ENCODE measurements around the gene CDC16.
A peak's percentile ranks its signal among the peaks of the same experiment; 100 is the strongest.

Gene CDC16

DNA sequence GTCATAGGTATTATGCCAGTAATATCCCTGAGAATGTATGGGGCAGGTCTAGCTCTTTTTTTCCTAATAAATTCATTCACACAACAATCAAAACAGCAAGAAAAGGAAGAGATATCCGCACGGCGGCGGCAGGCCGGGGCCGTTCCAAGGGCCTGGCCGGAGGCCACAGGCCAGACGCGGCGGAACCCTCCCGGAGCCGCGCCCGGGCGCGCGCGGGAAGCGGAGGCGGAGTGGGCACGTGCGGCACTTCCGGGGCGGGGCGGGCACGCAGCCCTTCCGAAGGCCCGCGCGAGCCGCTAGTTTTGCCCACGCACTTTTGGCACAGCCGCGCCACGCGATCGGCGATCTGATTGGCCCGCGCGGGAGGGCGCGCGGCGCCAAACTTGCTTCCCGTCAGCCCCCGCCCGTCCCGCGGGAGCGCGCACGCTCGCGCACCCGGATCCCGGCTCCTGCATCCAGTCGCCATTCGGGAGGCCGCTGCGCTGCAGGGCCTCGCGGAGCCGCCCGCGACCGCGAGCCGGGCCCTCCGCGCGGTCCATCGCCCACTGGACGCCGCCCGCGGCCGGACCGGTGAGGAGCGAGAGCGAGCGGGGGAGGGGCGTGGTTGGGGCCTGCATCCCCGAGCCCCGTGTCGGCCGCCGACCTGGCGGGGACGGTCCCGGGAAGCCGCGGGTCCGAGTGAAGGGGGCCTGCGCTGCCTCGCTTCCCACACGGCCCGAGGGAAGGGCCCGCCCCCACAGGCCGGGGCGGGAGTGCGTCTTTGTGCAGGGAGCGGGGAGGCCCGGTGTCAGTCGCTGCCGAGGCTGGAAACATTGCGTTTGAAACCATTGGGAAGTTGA, 79.6 kb downstream of the CDC16 start, which contains the start of gene CHAMP1:
CHAMP1 (plus strand) TSS at position 430 of the 839 bp plus-strand sequence. CDS start 9,340 bp downstream, outside the sequence.
- peak within 1 kb of the TSS; percentile 89 for H3K27ac ChIP-seq (ENCODE audit: low read depth, low read length)

DNA sequence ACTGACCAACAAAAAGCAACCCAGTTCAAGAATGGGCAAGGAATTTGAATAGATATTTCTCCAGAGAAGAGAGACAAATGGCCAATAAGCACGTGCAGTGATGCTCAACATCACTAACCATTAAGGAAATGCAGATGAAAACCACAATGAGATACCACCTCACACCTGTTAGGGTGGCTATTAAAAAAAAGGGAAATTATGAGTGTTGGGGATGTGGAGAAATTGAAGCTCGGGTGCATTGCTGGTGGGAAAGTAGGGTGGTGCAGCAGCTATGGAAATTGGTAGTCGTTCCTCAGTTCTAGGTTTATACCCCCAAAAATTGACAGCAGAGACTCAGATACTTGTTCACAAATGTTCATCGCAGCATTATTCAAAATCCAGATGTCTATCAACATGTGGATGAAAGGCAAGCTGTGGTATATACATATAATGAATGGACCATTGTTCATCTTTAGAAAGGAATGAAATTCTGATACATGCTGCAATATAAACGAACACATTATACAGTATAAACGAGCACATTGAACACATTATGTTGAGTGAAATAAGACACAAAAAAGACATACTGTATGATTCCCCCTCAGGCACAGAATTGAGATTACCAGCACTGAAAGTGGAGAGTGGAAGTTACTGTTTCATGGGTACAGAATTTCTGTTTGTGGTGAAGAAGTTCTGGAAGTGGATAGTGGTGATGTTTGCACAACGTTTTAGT, 80.5 kb downstream of the CDC16 start:
- Histone ChIP-seq H3K4me1 (ENCODE audit: control insufficient read depth, insufficient read depth, low read length, unreplicated experiment) (peaks cover 49% of the 10 kb centered on the region), H3K27ac (ENCODE audit: low read depth, low read length) (peak overlapping the region; percentile 89), H2AFZ (ENCODE audit: low read length, unreplicated experiment) (no peak overlapping the region)

More for the DNA sequence above, 79.6 kb downstream of the CDC16 start, which contains the start of gene CHAMP1:
- H3K4me3 ChIP-seq (ENCODE audit: low read depth, low read length) = peak within 1 kb of the TSS; percentile 83
- H2AFZ ChIP-seq (ENCODE audit: low read length, unreplicated experiment) = peak within 1 kb of the TSS; percentile 65
- peaks cover 42% of the 10 kb centered on the region for H3K4me1 ChIP-seq (ENCODE audit: control insufficient read depth, insufficient read depth, low read length, unreplicated experiment)
- no peaks in the 10 kb centered on the region for H3K27me3 ChIP-seq (ENCODE audit: insufficient read depth, low read length)
- peaks cover 46% of the 10 kb centered on the region for H3K79me2 ChIP-seq (ENCODE audit: control insufficient read depth, insufficient read depth, low read length, unreplicated experiment)
- H3K36me3 ChIP-seq (ENCODE audit: insufficient read depth, low read length) = no peaks in the 10 kb centered on the region

DNA sequence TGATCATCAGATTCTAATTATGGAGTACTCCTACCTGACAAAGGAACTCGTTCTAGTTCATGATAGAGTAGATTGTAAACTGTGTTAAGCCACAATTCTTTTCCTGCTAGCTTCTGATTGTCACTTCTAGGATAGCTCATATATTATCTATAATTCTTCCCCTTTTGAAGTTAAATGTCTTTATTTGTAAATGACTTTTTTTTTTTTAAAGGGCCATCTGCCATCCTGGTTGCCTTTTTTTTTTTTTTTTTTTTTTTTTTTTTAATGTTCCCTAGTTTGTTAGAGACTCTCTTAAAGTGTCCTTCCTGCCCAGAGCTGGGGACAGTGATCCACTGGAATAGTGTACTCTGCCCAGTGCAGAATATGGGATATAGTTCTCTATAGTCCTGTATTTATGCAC, 83.9 kb downstream of the CDC16 start:
- Histone ChIP-seq H2AFZ (ENCODE audit: low read length, unreplicated experiment) (no peak overlapping the region), H3K79me2 (ENCODE audit: control insufficient read depth, insufficient read depth, low read length, unreplicated experiment) (peaks cover 71% of the 10 kb centered on the region), H3K27ac (ENCODE audit: low read depth, low read length) (no peak overlapping the region), H3K36me3 (ENCODE audit: insufficient read depth, low read length) (peaks cover 31% of the 10 kb centered on the region), H3K4me3 (ENCODE audit: low read depth, low read length) (no peak overlapping the region), H3K27me3 (ENCODE audit: insufficient read depth, low read length) (no peaks in the 10 kb centered on the region), H3K4me1 (ENCODE audit: control insufficient read depth, insufficient read depth, low read length, unreplicated experiment) (peaks cover 29% of the 10 kb centered on the region)

More for the DNA sequence above, 80.5 kb downstream of the CDC16 start:
- Histone ChIP-seq H3K4me3 (ENCODE audit: low read depth, low read length) (peak overlapping the region; percentile 83), H3K79me2 (ENCODE audit: control insufficient read depth, insufficient read depth, low read length, unreplicated experiment) (peaks cover 56% of the 10 kb centered on the region), H3K27me3 (ENCODE audit: insufficient read depth, low read length) (no peaks in the 10 kb centered on the region), H3K36me3 (ENCODE audit: insufficient read depth, low read length) (peaks cover 3% of the 10 kb centered on the region; the same call in 1 of the 2 replicates)

DNA sequence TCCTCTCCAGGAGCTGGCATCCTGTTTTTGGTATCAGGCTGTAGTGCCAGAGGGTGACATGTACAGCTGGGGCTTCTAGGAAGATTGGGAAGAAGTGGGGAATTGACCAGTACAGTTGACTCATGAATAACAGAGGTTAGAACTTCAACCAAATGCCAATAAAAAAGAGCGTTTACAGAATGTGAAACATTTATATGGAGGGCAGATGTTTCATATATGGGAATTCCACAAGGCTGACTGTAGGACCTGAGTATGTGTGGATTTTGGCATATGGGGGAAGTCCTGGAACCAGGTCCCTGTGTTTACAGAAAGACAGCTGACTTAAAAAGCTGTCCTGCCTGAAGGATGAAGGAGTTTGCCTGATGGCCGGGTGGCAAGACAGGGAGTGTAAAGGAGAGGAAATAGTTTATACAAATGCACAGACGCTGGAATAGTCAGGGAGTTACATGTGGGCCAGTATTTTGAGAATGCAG, 84.8 kb downstream of the CDC16 start:
- no peaks in the 10 kb centered on the region for H3K27me3 ChIP-seq (ENCODE audit: insufficient read depth, low read length)
- peaks cover 40% of the 10 kb centered on the region for H3K36me3 ChIP-seq (ENCODE audit: insufficient read depth, low read length)
- H2AFZ ChIP-seq (ENCODE audit: low read length, unreplicated experiment) = no peak overlapping the region
- H3K79me2 ChIP-seq (ENCODE audit: control insufficient read depth, insufficient read depth, low read length, unreplicated experiment) = peaks cover 71% of the 10 kb centered on the region
- H3K4me3 ChIP-seq (ENCODE audit: low read depth, low read length) = no peak overlapping the region
- peak overlapping the region; percentile 31 for H3K27ac ChIP-seq (ENCODE audit: low read depth, low read length)
- peaks cover 27% of the 10 kb centered on the region for H3K4me1 ChIP-seq (ENCODE audit: control insufficient read depth, insufficient read depth, low read length, unreplicated experiment)

DNA sequence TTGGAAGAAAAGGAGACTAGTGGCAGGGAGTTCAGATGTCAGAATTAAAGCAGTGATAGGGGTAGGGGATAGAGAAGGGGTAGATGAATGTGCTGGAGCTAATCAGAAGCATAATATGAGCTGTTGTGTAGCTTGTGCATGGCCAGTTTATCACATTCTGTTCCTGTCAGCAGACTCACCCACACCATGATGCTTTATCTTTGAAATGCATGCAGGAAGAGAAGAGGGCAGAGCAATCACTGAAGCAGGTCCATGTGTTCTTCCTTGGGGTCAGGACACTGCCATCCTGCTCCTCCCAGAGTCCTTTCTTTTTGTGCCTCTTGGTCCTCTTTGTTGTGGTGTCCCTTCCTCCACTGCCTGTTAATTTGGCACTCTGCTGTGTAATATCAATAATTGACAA, 85.4 kb downstream of the CDC16 start:
- no peak overlapping the region for H3K4me3 ChIP-seq (ENCODE audit: low read depth, low read length)
- no peaks in the 10 kb centered on the region for H3K27me3 ChIP-seq (ENCODE audit: insufficient read depth, low read length)
- H3K4me1 ChIP-seq (ENCODE audit: control insufficient read depth, insufficient read depth, low read length, unreplicated experiment) = peaks cover 27% of the 10 kb centered on the region
- peaks cover 71% of the 10 kb centered on the region for H3K79me2 ChIP-seq (ENCODE audit: control insufficient read depth, insufficient read depth, low read length, unreplicated experiment)
- no peak overlapping the region for H2AFZ ChIP-seq (ENCODE audit: low read length, unreplicated experiment)
- H3K27ac ChIP-seq (ENCODE audit: low read depth, low read length) = no peak overlapping the region
- H3K36me3 ChIP-seq (ENCODE audit: insufficient read depth, low read length) = peaks cover 45% of the 10 kb centered on the region

DNA sequence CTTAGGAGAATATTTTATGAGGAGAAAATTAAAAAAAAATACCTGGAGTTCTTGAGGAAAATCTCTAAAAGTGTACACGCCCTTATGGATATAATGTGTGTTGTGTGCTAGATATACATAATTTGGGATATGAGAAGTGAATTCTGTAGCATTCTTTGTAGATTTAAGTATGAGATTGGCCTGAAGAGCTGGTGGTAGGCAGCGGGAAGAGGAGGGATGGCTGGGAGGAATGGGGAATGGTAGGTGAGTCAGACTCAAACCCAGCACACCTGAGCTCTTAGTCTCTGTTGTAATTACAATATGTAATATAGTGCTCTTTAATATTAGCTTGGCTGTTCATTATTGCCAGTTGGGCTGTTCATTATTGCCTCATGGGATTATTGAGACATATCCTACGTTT, 86.6 kb downstream of the CDC16 start:
- peaks cover 57% of the 10 kb centered on the region for H3K36me3 ChIP-seq (ENCODE audit: insufficient read depth, low read length)

More for the DNA sequence above, 86.6 kb downstream of the CDC16 start:
- Histone ChIP-seq H3K27ac (ENCODE audit: low read depth, low read length) (no peak overlapping the region), H3K27me3 (ENCODE audit: insufficient read depth, low read length) (no peaks in the 10 kb centered on the region), H3K4me3 (ENCODE audit: low read depth, low read length) (no peak overlapping the region), H2AFZ (ENCODE audit: low read length, unreplicated experiment) (no peak overlapping the region), H3K4me1 (ENCODE audit: control insufficient read depth, insufficient read depth, low read length, unreplicated experiment) (peaks cover 27% of the 10 kb centered on the region), H3K79me2 (ENCODE audit: control insufficient read depth, insufficient read depth, low read length, unreplicated experiment) (peaks cover 62% of the 10 kb centered on the region)

Data from ACC112 (cell line).